Liver (tissue), 3 donors: ENCODE data around the gene S100A4.

Experiments used
- CTCF ChIP-seq: fragments of 150-350 bp; IDR thresholded peaks from 2 replicates; pipeline ENCODE4 v1.5.1; 2017; ENCODE audit warnings: improper control_type of control experiment, low read depth, low read length; ENCODE audit not compliant: missing input control
- FOXA1 ChIP-seq: IDR thresholded peaks from 2 replicates; pipeline ENCODE4 v1.6.1; 2016; ENCODE audit warnings: antibody characterized with exemption
- GABPA ChIP-seq, 2 donors: IDR thresholded peaks in 1 of 2; conservative IDR thresholded peaks in 1 of 2; 2 replicates each; pipeline ENCODE4 v1.6.1; 2016; ENCODE audit warnings: antibody characterized with exemption in 2 of 2, mild to moderate bottlenecking in 1 of 2, moderate library complexity in 1 of 2
- HNF4G ChIP-seq: IDR thresholded peaks from 2 replicates; pipeline ENCODE4 v1.6.1; 2016; ENCODE audit warnings: antibody characterized with exemption
- JUND ChIP-seq, 2 donors: IDR thresholded peaks; 2 replicates each; pipeline ENCODE4 v1.6.1; 2016; ENCODE audit warnings: antibody characterized with exemption in 2 of 2
- RAD21 ChIP-seq, 2 donors: IDR thresholded peaks; 2 replicates each; pipeline ENCODE4 v1.6.1; 2016; ENCODE audit warnings: antibody characterized with exemption in 2 of 2, mild to moderate bottlenecking in 2 of 2
- REST ChIP-seq: IDR thresholded peaks from 2 replicates; pipeline ENCODE4 v1.6.1; 2016; ENCODE audit warnings: antibody characterized with exemption, mild to moderate bottlenecking
- TAF1 ChIP-seq: conservative IDR thresholded peaks from 2 replicates; pipeline ENCODE4 v1.6.1; 2016; ENCODE audit warnings: antibody characterized with exemption, mild to moderate bottlenecking
- TF ChIP-seq, protein P1 (sequence below): IDR thresholded peaks from 2 replicates; pipeline ENCODE4 v1.6.1; 2016; ENCODE audit warnings: antibody characterized with exemption
- donor health status: healthy.
- donor health status: healthy.

GRCh38 chr1:153544453-153545066 is 1.0 kb downstream of the S100A4 start:
- TF ChIP-seq CTCF = no peak
- no peak for TF ChIP-seq GABPA (IDR thresholded peaks at IDR 0.05 in 1 of 2, conservative IDR thresholded peaks at IDR 0.05 in 1 of 2)
- TF ChIP-seq TAF1 = no peak
- no peak for TF ChIP-seq FOXA1
- no peak for TF ChIP-seq JUND (IDR thresholded peaks at IDR 0.05)
- no peak for TF ChIP-seq REST
- TF ChIP-seq, protein P1, sequence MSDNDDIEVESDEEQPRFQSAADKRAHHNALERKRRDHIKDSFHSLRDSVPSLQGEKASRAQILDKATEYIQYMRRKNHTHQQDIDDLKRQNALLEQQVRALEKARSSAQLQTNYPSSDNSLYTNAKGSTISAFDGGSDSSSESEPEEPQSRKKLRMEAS = no peak
- no peak for TF ChIP-seq RAD21 (IDR thresholded peaks at IDR 0.05)
- no peak for TF ChIP-seq HNF4G
